Calu3 (cell line): ENCODE results near the gene LSAMP. TPM values are rescaled to one million over a fixed set of nuclear protein-coding genes. Genes with fewer than 3 reads are reported as not detected.

ENCODE experiments used
- BruUV-seq: library from RNA; stranded (reverse); fragments of 400-500 nt; replicated peaks from 2 replicates; lab custom pipeline; 2021; lab: Mats Ljungman, UMichigan
- CTCF ChIA-PET: fragments of 300-600 bp; sonication (Branson Sonifier 250); formaldehyde crosslinking; loops from one replicate; lab custom pipeline; 2022; ENCODE audit warnings: antibody characterized with exemption; lab: Charles Lee
- DNase-seq: peaks from one replicate; pipeline ENCODE4 v3.0.0; 2022
- H3K27ac Mint-ChIP-seq: one replicate; pipeline ENCODE4 v1.8.0; 2022; ENCODE audit warnings: mixed read lengths; ENCODE audit not compliant: unreplicated experiment
- H3K27me3 Mint-ChIP-seq: one replicate; pipeline ENCODE4 v1.8.0; 2022; ENCODE audit warnings: mixed read lengths; ENCODE audit not compliant: unreplicated experiment
- H3K36me3 Mint-ChIP-seq: one replicate; pipeline ENCODE4 v1.8.0; 2022; ENCODE audit warnings: mild to moderate bottlenecking, moderate library complexity, mixed read lengths; ENCODE audit not compliant: insufficient read depth, unreplicated experiment
- H3K4me1 Mint-ChIP-seq: one replicate; pipeline ENCODE4 v1.8.0; 2022; ENCODE audit warnings: mild to moderate bottlenecking, low read depth, mixed read lengths; ENCODE audit not compliant: unreplicated experiment
- H3K4me3 Mint-ChIP-seq: one replicate; pipeline ENCODE4 v1.8.0; 2022; ENCODE audit warnings: mild to moderate bottlenecking, low read depth, moderate library complexity, mixed read lengths; ENCODE audit not compliant: unreplicated experiment
- H3K9me3 Mint-ChIP-seq: one replicate; pipeline ENCODE4 v1.8.0; 2022; ENCODE audit warnings: low read depth, mixed read lengths; ENCODE audit not compliant: unreplicated experiment
- CTCF ChIP-seq: fragments of 200-600 bp; IDR thresholded peaks from one replicate; pipeline ENCODE4 v1.8.0; 2022; ENCODE audit warnings: antibody characterized with exemption; ENCODE audit not compliant: unreplicated experiment
- intact Hi-C: fragments of 100-400 bp; cut with micrococcal nuclease; formaldehyde crosslinking; loops from one replicate; pipeline ENCODE4 v1.10.0; 2022; ENCODE audit not compliant: unreplicated experiment
- total RNA-seq: library from RNA; stranded (reverse); gene quantifications from 2 replicates; pipeline ENCODE4 v1.2.3, GENCODE V29; 2022

LSAMP gene
- total RNA-seq, 1 experiment from 2014 or later, result 0.90 TPM

DNA sequence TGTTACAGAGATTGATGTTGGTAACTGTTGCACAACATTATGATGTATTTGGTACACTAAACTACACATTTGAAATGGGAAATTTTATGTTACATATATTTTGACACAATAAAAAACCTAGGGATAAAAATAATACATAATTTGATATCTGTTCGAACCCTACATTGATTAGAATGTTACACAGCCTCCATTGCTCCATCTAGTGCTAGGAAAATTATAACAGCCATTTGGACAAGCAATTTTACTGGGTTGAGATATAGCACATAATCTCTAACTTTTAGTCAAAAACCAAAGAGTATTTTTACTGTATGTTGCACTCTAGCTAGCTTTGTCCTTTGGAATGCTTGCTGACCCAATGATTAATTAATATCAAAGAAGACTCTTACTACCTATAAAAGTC is 108.1 kb downstream of the LSAMP start:
- Mint-ChIP-seq H3K36me3 (no peaks in the 10 kb centered on the region), H3K4me1 (peaks cover 8% of the 10 kb centered on the region), H3K4me3 (no peak overlapping the region), H3K9me3 (no peaks in the 10 kb centered on the region), H3K27me3 (no peaks in the 10 kb centered on the region), H3K27ac (no peak overlapping the region)
- BruUV-seq, result no TSS peak
- CTCF ChIA-PET, result no interaction called here
- no peak for TF ChIP-seq CTCF
- DNase-seq, result no peak
- intact Hi-C loops, result loop anchor here (5.0 kb wide), 1 partner anchor 195 kb away; no protein-coding TSS in a partner anchor

- intact Hi-C loops, result no loop called here
- Mint-ChIP-seq H3K27me3 (no peaks in the 10 kb centered on the region), H3K36me3 (no peaks in the 10 kb centered on the region), H3K4me3 (no peak overlapping the region), H3K4me1 (no peaks in the 10 kb centered on the region), H3K27ac (no peak overlapping the region), H3K9me3 (no peaks in the 10 kb centered on the region)
- no TSS peak for BruUV-seq
- no peak for DNase-seq
- CTCF ChIA-PET, result no interaction called here
- TF ChIP-seq CTCF, result no peak
Observed at GRCh38 chr3:116331380-116331779, 113.9 kb downstream of the LSAMP start.

DNA sequence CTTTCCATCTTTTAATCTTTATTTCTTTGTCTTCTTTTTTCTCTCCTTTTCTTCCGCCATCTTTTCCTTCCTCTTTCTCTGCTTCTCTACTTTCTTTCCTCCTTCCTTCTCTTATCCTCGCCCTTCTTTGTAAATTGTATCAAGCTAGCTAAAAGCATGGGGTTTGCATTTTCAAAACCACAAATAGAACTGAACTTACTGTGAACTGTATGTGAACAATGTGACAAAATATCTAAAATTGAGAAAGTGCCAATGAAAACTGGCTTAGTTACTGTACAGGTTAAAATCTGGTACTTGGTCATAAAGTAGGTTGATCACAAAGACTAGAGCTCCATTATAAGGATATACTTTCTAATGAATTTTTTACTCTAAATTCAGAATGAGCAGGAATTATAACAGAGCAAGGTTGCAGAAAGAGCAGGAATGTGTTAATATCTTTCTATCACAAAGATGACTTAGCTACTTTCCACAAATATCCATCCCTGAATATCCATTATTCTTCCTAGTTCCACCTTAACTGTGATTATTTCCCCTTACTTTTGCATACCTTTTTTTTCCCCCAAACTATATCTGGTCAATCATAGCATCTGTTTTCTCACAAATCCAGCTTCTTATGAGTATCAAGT is 122.4 kb downstream of the LSAMP start:
- no peaks in the 10 kb centered on the region for H3K36me3 Mint-ChIP-seq
- TF ChIP-seq CTCF, result no peak
- H3K4me3 Mint-ChIP-seq, result no peak overlapping the region
- BruUV-seq, result no TSS peak
- H3K27me3 Mint-ChIP-seq, result no peaks in the 10 kb centered on the region
- H3K9me3 Mint-ChIP-seq, result no peaks in the 10 kb centered on the region
- H3K4me1 Mint-ChIP-seq, result no peaks in the 10 kb centered on the region
- CTCF ChIA-PET, result interaction anchor here (1.1 kb wide), 1 partner anchor 23 kb away, joined by 3 read pairs; no protein-coding TSS in a partner anchor
- H3K27ac Mint-ChIP-seq, result no peak overlapping the region
- intact Hi-C loops, result no loop called here
- no peak for DNase-seq

DNA sequence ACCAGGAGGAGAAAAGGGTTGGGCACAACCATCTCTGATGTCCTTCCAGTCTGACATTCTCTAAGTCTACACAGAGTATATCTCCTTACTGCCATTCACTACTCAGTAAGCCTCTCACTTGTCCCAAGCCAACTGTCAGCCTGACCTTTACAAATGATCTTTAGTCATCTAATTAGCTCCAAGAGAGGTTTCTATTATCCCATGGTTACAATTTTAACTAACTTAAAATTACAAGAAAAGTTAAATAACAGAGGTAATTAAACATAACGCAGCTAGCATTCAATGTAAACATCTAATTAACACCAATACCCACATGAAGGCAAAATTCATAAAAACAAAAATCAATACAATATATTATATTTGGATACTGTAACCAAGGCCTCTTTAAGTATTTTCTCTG is 126.9 kb downstream of the LSAMP start:
- no peak for TF ChIP-seq CTCF
- no TSS peak for BruUV-seq
- CTCF ChIA-PET, result no interaction called here
- intact Hi-C loops, result no loop called here
- Mint-ChIP-seq H3K36me3 (no peaks in the 10 kb centered on the region), H3K9me3 (no peaks in the 10 kb centered on the region), H3K27me3 (no peaks in the 10 kb centered on the region), H3K4me1 (no peaks in the 10 kb centered on the region), H3K27ac (no peak overlapping the region), H3K4me3 (no peak overlapping the region)
- no peak for DNase-seq
